Testis (tissue), 2 donors: Measurements from ENCODE around the gene VWA8.

Experiments used
- CTCF ChIP-seq, 3 experiments: fragments of 450-650 bp in 2 of 3; fragments of 200-600 bp in 1 of 3; sonication (generic) in 1 of 3; IDR thresholded peaks; one replicate each; pipeline ENCODE4 v1.5.1; 2016 to 2019; ENCODE audit warnings: antibody characterized with exemption in 3 of 3, mild to moderate bottlenecking in 2 of 3, moderate library complexity in 1 of 3
- POLR2A ChIP-seq: fragments of 450-650 bp; IDR thresholded peaks from one replicate; pipeline ENCODE4 v1.6.1; 2017; ENCODE audit warnings: antibody characterized with exemption, mild to moderate bottlenecking, moderate library complexity

- TF ChIP-seq CTCF (IDR thresholded peaks at IDR 0.05), result no peak
- no peak for TF ChIP-seq POLR2A
These were observed 401.9 kb downstream of the VWA8 start for GRCh38 chr13:41558781-41559560.
